WTC11 (cell line): ENCODE results near the gene DNMT3A. TPM values are rescaled to one million over a fixed set of nuclear protein-coding genes. Genes with fewer than 3 reads are reported as not detected.
A peak's percentile ranks its signal among the peaks of the same experiment; 100 is the strongest.

Experiments
- ATAC-seq: fragments of 200-7000 bp; cut with Tn5 transposase; 2 replicates; pipeline ENCODE4 v1.10.0; 2021; ENCODE audit warnings: mild to moderate bottlenecking, moderate library complexity
- CTCF ChIA-PET: fragments of 300-600 bp; sonication (Branson Sonifier 250); formaldehyde crosslinking; loops from one replicate; lab custom pipeline; 2021; ENCODE audit warnings: antibody characterized with exemption; lab: Charles Lee
- POLR2A ChIA-PET: fragments of 350-600 bp; sonication (Branson Sonifier 250); formaldehyde crosslinking; loops from one replicate; lab custom pipeline; 2021; ENCODE audit warnings: antibody characterized with exemption; lab: Charles Lee
- DNase-seq: peaks from one replicate; pipeline ENCODE4 v3.0.0; 2021; ENCODE audit warnings: low spot score
- H3K27ac Mint-ChIP-seq: 2 replicates; pipeline ENCODE4 v1.8.0; 2021; ENCODE audit warnings: mixed read lengths
- H3K27me3 Mint-ChIP-seq: 2 replicates; pipeline ENCODE4 v1.8.0; 2021; ENCODE audit warnings: low read depth, mild to moderate bottlenecking, moderate library complexity, mixed read lengths
- H3K36me3 Mint-ChIP-seq: 2 replicates; pipeline ENCODE4 v1.8.0; 2021; ENCODE audit warnings: mixed read lengths
- H3K4me1 Mint-ChIP-seq: 2 replicates; pipeline ENCODE4 v1.8.0; 2022; ENCODE audit warnings: mixed read lengths
- H3K4me3 Mint-ChIP-seq: 2 replicates; pipeline ENCODE4 v1.8.0; 2021; ENCODE audit warnings: mild to moderate bottlenecking, moderate library complexity, mixed read lengths
- H3K9me3 Mint-ChIP-seq: 2 replicates; pipeline ENCODE4 v1.8.0; 2021; ENCODE audit warnings: mixed read lengths
- ATF2 ChIP-seq: sonication (generic); formaldehyde crosslinking; IDR thresholded peaks from 2 replicates; pipeline ENCODE4 v1.8.1; 2022; ENCODE audit warnings: low read depth, missing genetic modification reagents, borderline replicate concordance
- CBFB ChIP-seq: sonication (generic); formaldehyde crosslinking; IDR thresholded peaks from 2 replicates; pipeline ENCODE4 v1.8.1; 2022; ENCODE audit warnings: mild to moderate bottlenecking, low read depth, missing genetic modification reagents
- EMX1 ChIP-seq: fragments of 250-450 bp; sonication (Bioruptor Pico); IDR thresholded peaks from 2 replicates; pipeline ENCODE4 v1.8.0; 2021; ENCODE audit warnings: mild to moderate bottlenecking
- ETV6 ChIP-seq: sonication (generic); formaldehyde crosslinking; IDR thresholded peaks from 2 replicates; pipeline ENCODE4 v1.8.1; 2022; ENCODE audit warnings: mild to moderate bottlenecking, missing genetic modification reagents
- FOXK1 ChIP-seq: sonication (generic); formaldehyde crosslinking; IDR thresholded peaks from 2 replicates; pipeline ENCODE4 v1.8.0; 2022; ENCODE audit warnings: mild to moderate bottlenecking, moderate library complexity, missing genetic modification reagents
- FOXP1 ChIP-seq: sonication (generic); formaldehyde crosslinking; IDR thresholded peaks from 2 replicates; pipeline ENCODE4 v1.8.0; 2022; ENCODE audit warnings: missing genetic modification reagents, mild to moderate bottlenecking, moderate library complexity, borderline replicate concordance
- GABPB1 ChIP-seq: sonication (generic); formaldehyde crosslinking; IDR thresholded peaks from 2 replicates; pipeline ENCODE4 v1.8.1; 2023; ENCODE audit warnings: mild to moderate bottlenecking, missing genetic modification reagents
- IRF2 ChIP-seq: sonication (generic); formaldehyde crosslinking; IDR thresholded peaks from 2 replicates; pipeline ENCODE4 v1.8.0; 2022; ENCODE audit warnings: low read depth, missing genetic modification reagents, borderline replicate concordance
- KAT7 ChIP-seq: sonication (generic); formaldehyde crosslinking; IDR thresholded peaks from 2 replicates; pipeline ENCODE4 v1.8.1; 2023; ENCODE audit warnings: missing genetic modification reagents, mild to moderate bottlenecking, borderline replicate concordance
- MLX ChIP-seq: sonication (generic); formaldehyde crosslinking; IDR thresholded peaks from 2 replicates; pipeline ENCODE4 v1.8.1; 2023; ENCODE audit warnings: mild to moderate bottlenecking, missing genetic modification reagents, moderate library complexity
- MYBL2 ChIP-seq: sonication (generic); formaldehyde crosslinking; IDR thresholded peaks from 2 replicates; pipeline ENCODE4 v1.8.1; 2023; ENCODE audit warnings: mild to moderate bottlenecking, moderate library complexity, missing genetic modification reagents
- NFYB ChIP-seq: sonication (generic); formaldehyde crosslinking; conservative IDR thresholded peaks from 2 replicates; pipeline ENCODE4 v1.8.0; 2022; ENCODE audit warnings: low read depth, missing genetic modification reagents
- RORB ChIP-seq: fragments of 250-450 bp; sonication (Bioruptor Pico); IDR thresholded peaks from 2 replicates; pipeline ENCODE4 v1.9.0; 2021; ENCODE audit warnings: mild to moderate bottlenecking
- TEAD4 ChIP-seq: sonication (generic); formaldehyde crosslinking; IDR thresholded peaks from 2 replicates; pipeline ENCODE4 v1.8.0; 2022; ENCODE audit warnings: mild to moderate bottlenecking, missing genetic modification reagents
- ZNF138 ChIP-seq: sonication (generic); formaldehyde crosslinking; conservative IDR thresholded peaks from 2 replicates; pipeline ENCODE4 v1.8.1; 2022; ENCODE audit warnings: mild to moderate bottlenecking, moderate library complexity, missing genetic modification reagents
- ZNF232 ChIP-seq: sonication (generic); formaldehyde crosslinking; IDR thresholded peaks from 2 replicates; pipeline ENCODE4 v1.8.0; 2022; ENCODE audit warnings: mild to moderate bottlenecking, missing genetic modification reagents
- ZNF396 ChIP-seq: fragments of 250-450 bp; sonication (Bioruptor Pico); IDR thresholded peaks from 2 replicates; pipeline ENCODE4 v1.8.0; 2021; ENCODE audit warnings: mild to moderate bottlenecking, moderate library complexity, borderline replicate concordance
- ZNF416 ChIP-seq: fragments of 250-450 bp; sonication (Bioruptor Pico); IDR thresholded peaks from 2 replicates; pipeline ENCODE4 v1.9.0; 2021; ENCODE audit warnings: mild to moderate bottlenecking, inconsistent platforms
- ZNF671 ChIP-seq: fragments of 250-450 bp; sonication (Bioruptor Pico); IDR thresholded peaks from 2 replicates; pipeline ENCODE4 v1.8.0; 2021; ENCODE audit warnings: mild to moderate bottlenecking
- total RNA-seq: library from RNA; stranded (reverse); gene quantifications from 3 replicates; pipeline ENCODE4 v1.2.3, GENCODE V29; 2021
- TF ChIP-seq, protein P1 (sequence below): sonication (generic); formaldehyde crosslinking; IDR thresholded peaks from 2 replicates; pipeline ENCODE4 v1.8.1; 2023; ENCODE audit warnings: mild to moderate bottlenecking, missing genetic modification reagents, moderate library complexity
- TF ChIP-seq, protein P2 (sequence below): fragments of 250-450 bp; sonication (Bioruptor Pico); IDR thresholded peaks from 2 replicates; pipeline ENCODE4 v2.1.2; 2022; ENCODE audit warnings: mild to moderate bottlenecking, moderate library complexity

The DNMT3A gene
- total RNA-seq, 1 experiment from 2014 or later, result 154 TPM

- no peak for TF ChIP-seq MLX (CRISPR knock-in tag)
- TF ChIP-seq ZNF138 (CRISPR knock-in tag), result no peak
- no peak for TF ChIP-seq ZNF232
- TF ChIP-seq, protein P1, sequence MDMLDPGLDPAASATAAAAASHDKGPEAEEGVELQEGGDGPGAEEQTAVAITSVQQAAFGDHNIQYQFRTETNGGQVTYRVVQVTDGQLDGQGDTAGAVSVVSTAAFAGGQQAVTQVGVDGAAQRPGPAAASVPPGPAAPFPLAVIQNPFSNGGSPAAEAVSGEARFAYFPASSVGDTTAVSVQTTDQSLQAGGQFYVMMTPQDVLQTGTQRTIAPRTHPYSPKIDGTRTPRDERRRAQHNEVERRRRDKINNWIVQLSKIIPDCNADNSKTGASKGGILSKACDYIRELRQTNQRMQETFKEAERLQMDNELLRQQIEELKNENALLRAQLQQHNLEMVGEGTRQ (CRISPR knock-in tag), result no peak
- TF ChIP-seq NFYB (CRISPR knock-in tag), result no peak
- no peak for TF ChIP-seq CBFB (CRISPR knock-in tag)
- no peak for TF ChIP-seq TEAD4 (CRISPR knock-in tag)
- TF ChIP-seq ZNF416 (CRISPR knock-in tag), result no peak
Measured at GRCh38 chr2:25292408-25292807, 49.3 kb downstream of the DNMT3A start (continued).

GRCh38 chr2:25290811-25291495 lies 50.8 kb downstream of the DNMT3A start:
- H3K4me3 Mint-ChIP-seq, result no peak overlapping the region
- TF ChIP-seq MYBL2 (no peak), ATF2 (CRISPR knock-in tag) (no peak)
- TF ChIP-seq, all 79 proteins: peak for 0
- H3K9me3 Mint-ChIP-seq, result no peaks in the 10 kb centered on the region
- ChIA-PET CTCF (interaction anchor here (1.3 to 3.0 kb wide), 5 partner anchors 13 to 71 kb away, joined by 3 to 12 read pairs (median 6); no protein-coding TSS in a partner anchor), POLR2A (no interaction called here)
- H3K4me1 Mint-ChIP-seq, result peaks cover 33% of the 10 kb centered on the region
- DNase-seq (no peak), ATAC-seq (no peak)
- no peaks in the 10 kb centered on the region for H3K27me3 Mint-ChIP-seq
- H3K36me3 Mint-ChIP-seq, result no peaks in the 10 kb centered on the region
- no peak overlapping the region for H3K27ac Mint-ChIP-seq

DNA sequence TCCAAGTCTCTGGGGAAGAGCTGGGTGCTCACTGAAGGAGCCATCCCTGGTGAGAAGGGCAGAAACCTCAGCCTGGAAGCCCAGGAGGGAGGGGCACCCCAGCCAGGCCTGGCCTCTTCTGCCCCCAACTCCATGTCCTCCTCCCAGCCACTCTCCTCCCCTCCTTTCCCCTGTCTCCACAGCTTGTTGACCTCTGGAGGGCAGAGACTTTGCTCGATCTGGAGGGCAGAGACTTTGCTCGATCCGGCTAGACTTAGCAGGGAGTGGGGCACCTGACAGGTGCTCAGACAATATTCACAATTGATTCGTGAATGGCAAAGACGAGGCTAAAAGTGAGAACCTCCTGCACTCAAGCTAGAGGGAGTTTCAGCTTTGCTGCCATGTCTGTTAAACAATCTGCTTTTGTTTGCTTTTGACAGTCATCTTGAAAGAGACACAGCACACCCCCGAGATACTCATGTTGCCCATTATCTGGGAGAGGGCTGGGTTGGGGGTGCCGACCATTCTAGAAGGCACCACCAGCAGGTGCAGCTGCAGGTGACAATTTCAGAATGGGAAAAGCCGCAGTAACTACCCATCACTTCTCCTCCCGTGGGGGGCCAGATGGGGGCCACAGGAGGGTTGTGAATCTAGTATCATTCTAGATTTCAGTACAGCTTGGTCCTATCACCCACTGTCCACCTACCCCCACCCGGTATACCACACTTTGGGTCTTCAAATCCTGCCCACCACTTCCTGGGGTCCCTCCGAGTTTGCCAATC lies 54.8 kb downstream of the DNMT3A start:
- no peak for DNase-seq
- Mint-ChIP-seq H3K27ac (no peak overlapping the region), H3K36me3 (peaks cover 2% of the 10 kb centered on the region; the same call in 1 of the 2 replicates), H3K4me1 (peaks cover 24% of the 10 kb centered on the region), H3K9me3 (no peaks in the 10 kb centered on the region), H3K4me3 (no peak overlapping the region), H3K27me3 (no peaks in the 10 kb centered on the region)
- TF ChIP-seq ZNF396 (no peak), IRF2 (no peak), EMX1 (no peak), KAT7 (CRISPR knock-in tag) (no peak), NFYB (CRISPR knock-in tag) (no peak), RORB (no peak)
- no peak for ATAC-seq
- ChIA-PET POLR2A (no interaction called here), CTCF (interaction anchor here (1.4 to 2.0 kb wide), 3 partner anchors 11 to 75 kb away, joined by 3 to 9 read pairs (median 6); no protein-coding TSS in a partner anchor)

DNA sequence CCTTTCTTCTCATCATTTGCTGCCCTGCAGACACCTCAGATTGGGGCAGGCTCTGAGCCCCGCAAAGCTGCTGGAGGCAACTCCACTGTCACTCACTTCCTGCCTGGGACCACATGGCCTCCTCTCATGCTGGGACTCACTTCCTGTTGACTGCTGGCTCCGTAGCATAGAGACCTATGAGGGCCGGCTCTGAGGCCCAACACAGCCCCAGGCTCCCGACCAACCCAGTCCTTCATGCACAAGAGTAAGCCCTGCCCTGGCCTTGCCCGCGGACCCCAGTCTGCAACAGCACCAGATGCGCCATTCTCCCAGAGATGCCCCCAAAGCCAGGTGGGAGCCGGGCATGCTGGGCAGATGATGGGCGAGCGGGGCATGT lies 55.7 kb downstream of the DNMT3A start:
- peak; percentile 88 for ATAC-seq
- ChIA-PET CTCF (interaction anchor here (1.4 to 2.0 kb wide), 3 partner anchors 10 to 76 kb away, joined by 3 to 9 read pairs (median 6); no protein-coding TSS in a partner anchor), POLR2A (no interaction called here)
- Mint-ChIP-seq H3K27ac (peak overlapping the region; percentile 72; the same call in 1 of the 2 replicates), H3K9me3 (no peaks in the 10 kb centered on the region), H3K36me3 (peaks cover 5% of the 10 kb centered on the region; the same call in 1 of the 2 replicates), H3K27me3 (no peaks in the 10 kb centered on the region), H3K4me1 (peaks cover 30% of the 10 kb centered on the region), H3K4me3 (no peak overlapping the region)
- no peak for DNase-seq
- TF ChIP-seq FOXP1 (CRISPR knock-in tag), result peak; percentile 11; the same call in 1 of the 2 replicates
- peak; percentile 56; the same call in 1 of the 2 replicates for TF ChIP-seq FOXK1 (CRISPR knock-in tag)
- TF ChIP-seq, protein P2, sequence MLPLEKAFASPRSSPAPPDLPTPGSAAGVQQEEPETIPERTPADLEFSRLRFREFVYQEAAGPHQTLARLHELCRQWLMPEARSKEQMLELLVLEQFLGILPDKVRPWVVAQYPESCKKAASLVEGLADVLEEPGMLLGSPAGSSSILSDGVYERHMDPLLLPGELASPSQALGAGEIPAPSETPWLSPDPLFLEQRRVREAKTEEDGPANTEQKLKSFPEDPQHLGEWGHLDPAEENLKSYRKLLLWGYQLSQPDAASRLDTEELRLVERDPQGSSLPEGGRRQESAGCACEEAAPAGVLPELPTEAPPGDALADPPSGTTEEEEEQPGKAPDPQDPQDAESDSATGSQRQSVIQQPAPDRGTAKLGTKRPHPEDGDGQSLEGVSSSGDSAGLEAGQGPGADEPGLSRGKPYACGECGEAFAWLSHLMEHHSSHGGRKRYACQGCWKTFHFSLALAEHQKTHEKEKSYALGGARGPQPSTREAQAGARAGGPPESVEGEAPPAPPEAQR (CRISPR knock-in tag), result no peak
- TF ChIP-seq, protein P1 (CRISPR knock-in tag), result peak; percentile 69
- TF ChIP-seq GABPB1 (CRISPR knock-in tag), result no peak
- TF ChIP-seq ZNF671 (CRISPR knock-in tag), result no peak
- 0 out of 2 replicates have a peak, but pooled peaks have one; percentile 30 for TF ChIP-seq ETV6
